ENCODE results near the gene BBS4. TPM values are rescaled to one million over a fixed set of nuclear protein-coding genes. Genes with fewer than 3 reads are reported as not detected.
A peak's percentile ranks its signal among the peaks of the same experiment; 100 is the strongest.
"Not testable (repeated sequence)": the region's sequence is repeated elsewhere in the genome, so short reads cannot be mapped to it uniquely, and the experiment has no call there.

The BBS4 gene, protein sequence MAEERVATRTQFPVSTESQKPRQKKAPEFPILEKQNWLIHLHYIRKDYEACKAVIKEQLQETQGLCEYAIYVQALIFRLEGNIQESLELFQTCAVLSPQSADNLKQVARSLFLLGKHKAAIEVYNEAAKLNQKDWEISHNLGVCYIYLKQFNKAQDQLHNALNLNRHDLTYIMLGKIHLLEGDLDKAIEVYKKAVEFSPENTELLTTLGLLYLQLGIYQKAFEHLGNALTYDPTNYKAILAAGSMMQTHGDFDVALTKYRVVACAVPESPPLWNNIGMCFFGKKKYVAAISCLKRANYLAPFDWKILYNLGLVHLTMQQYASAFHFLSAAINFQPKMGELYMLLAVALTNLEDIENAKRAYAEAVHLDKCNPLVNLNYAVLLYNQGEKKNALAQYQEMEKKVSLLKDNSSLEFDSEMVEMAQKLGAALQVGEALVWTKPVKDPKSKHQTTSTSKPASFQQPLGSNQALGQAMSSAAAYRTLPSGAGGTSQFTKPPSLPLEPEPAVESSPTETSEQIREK
- total RNA-seq (2014; rRNA removed; shearing (Covaris generic)): 18.8 and 19.3 TPM in 2 replicates

DNA sequence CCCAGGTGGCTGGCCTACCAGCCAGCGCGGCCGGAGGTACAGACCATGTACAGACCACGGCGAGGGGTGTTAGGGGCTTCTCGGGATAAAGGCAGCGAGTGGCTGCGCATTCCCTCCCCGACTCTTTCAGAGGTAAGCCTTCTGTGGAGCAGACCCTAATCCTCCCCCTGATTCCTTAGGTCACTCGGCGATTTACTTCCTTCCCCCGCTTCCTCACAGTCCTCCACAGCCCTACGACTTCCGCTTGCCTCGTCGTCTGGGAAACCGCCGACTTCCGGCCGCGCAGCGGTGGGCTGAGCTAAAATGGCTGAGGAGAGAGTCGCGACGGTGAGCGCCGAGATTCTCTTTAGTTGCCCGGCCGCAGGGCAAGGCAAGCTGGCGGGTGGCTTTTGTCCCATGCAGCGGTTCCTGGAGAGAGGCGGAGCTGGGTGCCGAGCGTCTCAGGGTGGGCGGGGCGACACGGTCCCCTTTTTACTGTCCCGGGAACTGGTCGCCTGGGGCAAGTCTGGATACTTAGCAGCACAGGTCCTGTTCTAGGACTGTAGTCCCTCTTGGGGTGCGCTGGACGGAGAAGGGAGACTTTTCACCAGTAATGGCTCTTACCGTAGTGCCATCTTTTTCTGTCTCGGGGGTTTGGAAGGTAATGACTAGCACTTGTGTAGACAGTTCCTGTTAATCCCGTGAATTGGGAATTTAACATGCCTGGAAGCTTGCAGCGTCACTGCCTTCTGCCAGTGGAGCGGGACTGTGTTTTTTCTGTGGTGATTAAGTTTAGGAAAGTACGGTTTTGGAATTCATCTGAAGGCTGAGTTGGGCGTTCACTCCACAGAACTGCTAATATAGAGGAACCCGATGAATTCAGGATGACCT is at the start of gene BBS4, which contains the start of gene HIGD2B:
Gene BBS4 (plus strand): TSS at position 283 of the 870 bp plus-strand sequence. CDS start 21 bp downstream, at position 304.
Gene HIGD2B (minus strand): TSS at position 258 of the 870 bp plus-strand sequence. CDS start 9,808 bp downstream, outside the sequence.
- peak; percentile 94 for DNase-seq (ENCODE audit: low read depth)

DNA sequence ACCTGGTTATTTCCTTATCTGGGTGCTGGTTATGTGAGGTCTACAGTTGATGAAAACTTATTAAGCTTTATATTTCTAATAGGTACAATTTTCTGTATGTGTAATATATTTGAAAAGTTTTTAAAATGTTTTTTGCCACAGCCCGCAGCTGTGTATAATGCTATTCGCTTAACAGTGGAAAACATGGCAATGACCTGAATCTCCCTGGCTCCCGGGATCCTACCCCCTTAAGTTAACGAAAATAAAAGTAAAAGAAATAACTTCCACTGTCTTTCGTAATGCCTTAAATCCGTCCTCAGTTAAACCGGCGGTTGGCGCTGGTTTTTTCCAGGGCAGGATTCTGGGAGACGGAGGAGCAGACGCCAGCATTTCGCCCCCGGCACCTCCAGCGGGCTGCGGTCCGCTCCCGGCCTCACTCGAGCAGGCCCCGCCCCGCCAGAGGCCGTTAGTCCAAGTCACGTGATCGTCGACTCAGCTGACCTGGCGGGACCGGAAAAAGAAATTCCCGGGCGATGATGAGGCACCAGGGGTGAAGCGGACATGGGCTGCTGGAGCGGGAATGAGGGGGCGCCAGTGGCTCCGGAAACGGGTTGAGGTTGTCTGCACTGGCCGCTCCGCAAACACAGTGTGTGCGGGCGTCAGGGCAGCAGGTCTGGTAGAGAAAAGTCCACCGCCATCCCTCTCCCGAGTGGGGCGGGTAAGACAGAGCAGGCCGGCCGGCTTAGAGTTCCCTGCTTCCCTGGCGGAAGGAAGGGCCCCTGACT is 49.3 kb upstream of the BBS4 start:
- DNase-seq (ENCODE audit: low read depth): peak; percentile 84

DNA sequence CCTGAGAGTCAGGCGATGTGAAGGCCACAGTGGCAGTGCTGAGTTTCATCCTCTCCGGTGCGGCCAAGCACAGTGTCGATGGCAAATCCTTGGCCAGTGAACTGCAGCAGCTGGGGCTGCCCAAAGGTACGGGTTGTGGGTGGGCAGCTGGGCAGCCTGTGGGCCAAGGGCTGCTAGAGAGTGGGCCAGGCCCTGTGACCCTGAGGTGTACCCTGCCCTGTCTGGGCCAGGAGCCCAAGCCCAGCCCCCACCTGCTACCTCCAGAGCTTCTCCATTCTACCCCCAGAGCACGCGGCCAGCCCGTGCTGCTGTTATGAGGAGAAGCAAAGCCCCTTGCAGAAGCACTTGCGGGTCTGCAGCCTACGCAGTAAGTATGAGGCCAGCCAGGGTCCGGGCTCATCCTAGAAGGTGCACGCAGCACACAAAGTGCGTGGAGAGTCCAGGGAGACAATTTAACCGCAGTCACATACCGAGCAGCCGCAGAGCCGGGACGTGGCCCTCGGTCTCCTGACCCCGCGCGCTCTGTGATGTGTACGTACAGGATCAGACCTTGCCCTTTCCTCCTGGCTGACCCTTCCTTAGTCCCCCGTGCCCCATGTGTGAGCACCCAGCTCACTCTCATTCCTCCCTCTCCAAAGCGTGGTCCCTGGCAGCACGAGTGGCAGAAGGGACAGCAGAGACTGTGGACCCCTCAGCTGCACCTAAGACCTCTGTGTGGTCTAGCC is 46.1 kb upstream of the BBS4 start:
- not testable (repeated sequence) for DNase-seq (ENCODE audit: low read depth)

DNA sequence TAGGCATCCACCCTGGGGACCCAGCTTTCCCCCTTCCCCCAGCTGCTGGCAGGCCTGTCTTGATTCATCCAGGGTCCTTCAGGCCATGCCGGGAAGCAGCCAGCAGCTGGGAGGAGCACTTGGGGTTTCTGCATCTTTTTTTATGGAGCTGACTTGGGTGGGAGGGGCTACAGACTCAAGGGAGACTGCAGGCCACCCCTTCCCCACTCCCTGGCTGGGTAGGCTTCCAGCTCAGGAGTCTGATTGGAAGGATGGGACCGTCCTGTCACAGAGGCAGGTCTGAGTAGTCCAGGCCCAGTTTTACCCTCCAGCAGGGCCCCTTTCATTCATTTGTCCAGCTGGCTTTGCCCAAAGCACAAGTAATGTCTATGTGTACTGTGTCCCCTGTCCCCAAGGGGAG is 43.7 kb upstream of the BBS4 start:
- DNase-seq (ENCODE audit: low read depth): not testable (repeated sequence)

DNA sequence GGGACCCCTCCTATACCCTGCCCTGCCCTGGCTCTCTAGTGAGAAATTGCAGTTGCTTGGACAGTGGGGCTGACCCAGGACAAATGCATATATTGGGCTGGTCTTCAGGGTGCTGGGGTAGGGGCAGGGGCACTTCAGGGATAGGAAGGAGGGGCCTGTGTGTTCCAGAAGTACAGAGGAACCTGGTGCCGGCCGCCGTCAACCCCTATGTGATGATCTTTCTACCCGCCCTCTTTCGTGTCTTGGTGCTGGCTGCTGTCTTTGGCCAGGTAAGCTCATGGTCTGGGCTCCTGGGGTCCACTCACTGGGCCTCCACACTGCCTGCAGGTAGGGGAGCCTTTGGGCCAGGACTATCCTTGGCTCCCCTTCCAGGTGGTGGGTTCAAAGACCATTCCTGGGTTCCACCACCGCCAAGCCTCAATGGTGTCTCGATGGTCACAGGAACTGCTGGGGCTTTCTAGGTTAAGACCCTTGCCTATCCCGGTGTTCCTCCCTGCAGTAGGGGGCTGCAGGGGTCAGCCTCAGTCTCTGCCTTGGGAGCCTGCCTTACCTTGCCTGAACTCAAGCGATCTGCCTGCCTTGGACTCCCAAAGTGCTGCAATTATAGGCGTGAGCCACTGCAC is 37.3 kb upstream of the BBS4 start:
- not testable (repeated sequence) for DNase-seq (ENCODE audit: low read depth)

DNA sequence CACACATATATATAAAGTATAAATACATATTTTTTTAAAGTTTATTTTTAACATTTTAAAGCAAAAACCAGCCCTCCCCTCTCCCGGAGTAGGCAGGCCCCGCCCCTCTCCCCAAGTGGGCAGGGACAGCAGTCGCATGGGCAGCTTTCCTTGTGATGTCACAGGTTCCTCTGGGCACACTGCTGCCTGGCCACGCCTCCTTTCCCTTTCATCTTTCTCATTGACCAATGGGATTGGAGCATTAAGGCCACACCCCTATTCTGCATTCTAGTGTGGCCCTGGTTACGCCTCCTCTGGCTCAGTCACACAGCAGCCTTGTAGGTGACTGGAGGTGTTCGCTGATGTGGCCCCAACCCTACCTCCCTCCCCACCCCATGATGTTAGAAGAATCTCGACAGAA is 31.6 kb upstream of the BBS4 start, which contains the start of gene GOLGA6B:
Gene GOLGA6B (plus strand): TSS at position 301 of the 400 bp plus-strand sequence. CDS start 41 bp downstream, at position 342.
- not testable (repeated sequence) for DNase-seq (ENCODE audit: low read depth)

DNA sequence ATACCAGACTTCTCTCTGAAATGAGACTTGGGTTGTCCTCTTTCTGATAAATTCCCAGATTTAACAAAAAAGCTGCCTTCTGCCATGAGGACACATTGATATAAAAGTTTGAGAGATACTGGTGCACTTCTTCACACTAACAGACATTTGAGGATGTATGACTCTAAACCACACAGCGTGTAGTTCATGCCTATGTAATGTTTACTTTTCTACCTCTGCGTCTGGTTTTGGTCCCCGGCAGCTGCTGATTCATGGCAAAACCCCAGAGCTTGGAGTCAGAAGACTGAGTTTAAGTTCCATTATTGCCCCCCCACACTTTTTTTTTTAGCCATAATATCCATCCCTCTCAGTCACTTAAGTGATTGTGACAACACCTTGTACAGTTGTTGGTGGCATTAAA is 30.0 kb upstream of the BBS4 start:
- DNase-seq (ENCODE audit: low read depth): not testable (repeated sequence)

DNA sequence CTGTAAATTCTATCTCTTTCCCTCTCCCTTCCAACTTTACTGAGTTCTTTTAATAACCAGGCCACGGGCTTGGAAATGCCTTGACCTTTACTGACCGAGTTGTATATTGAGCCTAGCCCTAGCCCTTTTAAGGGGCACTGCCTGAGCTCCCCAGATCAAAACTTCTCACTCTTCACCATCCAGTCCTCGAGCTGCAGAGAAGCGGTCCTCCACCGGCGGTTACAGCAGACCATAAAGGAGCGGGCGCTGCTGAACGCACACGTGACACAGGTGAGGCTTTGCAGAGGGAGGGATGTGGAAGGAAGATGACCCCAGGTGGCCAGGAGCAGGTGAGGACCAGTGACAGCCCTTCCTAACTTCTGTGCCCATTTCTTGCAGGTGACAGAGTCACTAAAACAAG is 24.9 kb upstream of the BBS4 start:
- DNase-seq (ENCODE audit: low read depth): not testable (repeated sequence)

DNA sequence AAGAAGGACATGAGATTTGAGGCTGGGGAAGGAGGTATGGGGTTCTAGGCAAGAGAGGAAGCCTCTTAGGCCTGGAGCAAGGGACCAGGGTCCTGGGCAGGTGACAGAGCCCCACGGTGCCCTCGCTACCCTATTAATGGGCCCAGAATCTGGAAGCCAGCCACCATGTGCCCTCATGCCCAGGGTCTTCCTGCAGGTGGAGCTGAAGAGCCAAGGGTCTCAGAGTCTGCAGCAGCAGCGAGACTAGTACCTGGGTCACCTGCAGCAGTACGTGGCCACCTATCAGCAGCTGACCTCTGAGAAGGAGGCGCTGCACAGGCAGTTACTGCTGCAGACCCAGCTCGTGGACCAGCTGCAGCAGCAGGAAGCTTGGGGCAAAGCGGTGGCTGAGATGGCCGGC is 22.1 kb upstream of the BBS4 start:
- DNase-seq (ENCODE audit: low read depth): not testable (repeated sequence)

DNA sequence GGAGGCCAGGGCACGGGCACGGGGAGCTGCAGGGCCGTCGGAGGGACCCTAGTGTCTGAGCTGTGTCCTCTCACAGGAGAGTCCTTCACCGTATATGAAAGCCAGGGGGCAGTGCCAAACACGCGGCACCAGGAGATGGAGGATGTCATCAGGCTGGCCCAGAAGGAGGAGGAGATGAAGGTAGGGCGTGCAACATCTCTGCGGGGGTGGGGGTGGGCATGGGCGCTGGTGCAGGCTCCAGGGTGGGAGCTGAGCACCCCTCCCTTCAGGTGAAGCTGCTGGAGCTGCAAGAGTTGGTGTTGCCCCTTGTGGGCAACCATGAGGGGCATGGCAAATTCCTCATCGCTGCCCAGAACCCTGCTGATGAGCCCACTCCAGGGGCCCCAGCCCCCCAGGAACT is 20.3 kb upstream of the BBS4 start:
- not testable (repeated sequence) for DNase-seq (ENCODE audit: low read depth)

DNA sequence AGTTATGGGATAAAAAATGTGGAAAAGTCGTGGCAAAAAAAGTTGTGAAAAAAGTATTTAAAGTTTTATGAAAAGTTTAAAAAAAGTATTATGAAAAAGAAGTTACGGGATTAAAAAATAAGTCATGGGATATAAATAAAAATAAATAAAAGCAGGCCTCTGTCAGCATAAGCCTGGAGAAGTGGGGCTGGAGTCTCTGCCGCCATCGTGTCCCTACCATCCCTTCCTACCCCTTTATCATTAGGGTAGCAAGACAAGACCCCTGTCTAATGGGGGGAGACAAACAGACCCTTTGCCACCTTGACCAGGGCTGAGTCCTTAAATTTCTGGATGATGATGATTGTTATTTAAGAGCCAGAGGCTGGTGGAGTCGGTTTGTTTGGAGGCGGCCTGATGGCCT is 16.2 kb upstream of the BBS4 start:
- DNase-seq (ENCODE audit: low read depth): not testable (repeated sequence)

DNA sequence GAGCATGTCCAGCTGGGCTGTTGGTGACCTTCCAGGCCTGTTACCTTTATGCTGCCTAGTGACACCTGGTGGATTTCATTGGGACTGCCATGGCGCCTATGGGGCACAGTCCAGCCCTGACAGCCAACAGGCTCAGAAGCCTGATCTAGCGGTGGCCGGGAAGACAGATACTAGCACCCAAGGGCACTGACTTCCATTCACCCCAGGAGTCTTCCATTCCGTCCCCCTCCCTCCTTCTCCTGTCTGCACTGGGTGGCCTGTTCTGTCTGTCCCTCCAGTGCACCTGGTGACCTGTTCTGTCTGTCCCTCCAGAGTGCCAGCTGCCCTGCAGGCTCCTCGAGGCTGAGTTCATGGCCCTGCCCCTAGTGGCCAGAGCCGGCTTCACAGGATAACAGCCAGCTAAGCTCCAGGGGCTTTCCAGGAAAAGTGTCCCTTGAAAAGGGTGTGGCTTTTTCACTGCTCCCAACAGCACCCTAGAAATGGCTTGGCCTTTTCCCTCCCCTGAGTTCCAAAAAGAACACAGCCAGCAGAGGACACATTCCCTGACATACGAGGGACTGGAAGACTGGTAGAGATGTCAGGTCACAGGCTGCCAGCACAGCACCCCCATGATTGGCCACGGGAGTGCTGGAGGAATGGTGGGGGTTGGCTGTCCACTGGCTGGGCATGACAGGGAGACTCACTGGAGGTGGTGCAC is 15.2 kb upstream of the BBS4 start:
- peak; percentile 80 for DNase-seq (ENCODE audit: low read depth)

DNA sequence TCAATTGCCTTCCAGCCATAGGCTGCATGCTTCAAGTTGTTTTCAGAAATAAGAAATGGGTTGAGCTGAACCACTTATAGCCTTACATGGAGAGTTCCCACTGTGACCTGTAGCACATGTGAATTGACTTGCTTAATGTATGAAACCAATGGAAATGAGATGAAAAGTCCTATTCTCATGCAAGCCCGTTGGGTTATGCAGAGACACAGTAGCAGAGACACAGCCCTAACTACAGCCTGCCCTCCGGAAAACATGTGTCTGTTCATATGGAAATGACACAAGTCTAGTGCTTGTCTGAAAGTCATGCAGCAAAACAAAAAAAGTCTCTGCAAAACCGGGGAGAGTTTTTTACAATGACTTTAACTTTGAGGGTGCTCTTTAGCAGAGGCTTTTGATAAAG is 14.5 kb upstream of the BBS4 start:
- DNase-seq (ENCODE audit: low read depth): no peak

DNA sequence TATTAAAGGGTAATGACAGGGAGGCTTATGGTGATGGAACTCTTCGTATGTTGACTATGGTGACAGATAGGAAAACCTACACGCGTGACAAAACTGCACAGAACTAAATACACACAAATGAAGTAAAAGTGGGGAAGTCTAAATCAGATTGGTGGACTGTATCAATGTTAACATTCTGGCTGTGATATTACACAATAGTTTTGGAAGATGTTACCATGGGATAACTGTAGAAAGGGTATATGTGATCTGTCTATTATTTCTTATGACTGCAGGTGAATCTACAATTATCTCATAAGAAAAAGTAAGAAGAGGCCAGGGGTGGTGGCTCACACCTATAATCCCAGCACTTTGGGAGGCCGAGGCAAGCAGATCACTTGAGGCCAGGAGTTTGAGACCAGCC is 9.2 kb upstream of the BBS4 start:
- DNase-seq (ENCODE audit: low read depth): no peak

DNA sequence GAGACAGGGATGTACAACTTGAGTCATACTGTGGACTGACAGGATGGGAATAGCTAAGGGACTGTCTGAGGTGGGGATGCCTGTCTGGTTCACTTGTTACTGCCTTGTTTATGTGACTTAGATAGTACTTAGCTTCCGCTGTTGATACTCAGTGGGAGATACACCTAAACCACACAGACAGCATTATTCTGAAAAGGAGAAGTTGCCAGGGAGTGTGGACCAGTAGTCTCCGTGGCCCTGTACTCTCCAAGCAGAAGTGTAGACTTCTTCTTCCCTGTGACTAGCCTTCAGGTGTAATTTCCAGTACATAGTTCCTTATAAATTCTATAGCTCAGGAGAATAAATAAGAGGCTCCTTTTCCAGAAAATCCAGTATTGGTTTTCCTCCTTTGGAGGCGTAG is 5.1 kb upstream of the BBS4 start:
- DNase-seq (ENCODE audit: low read depth): no peak

DNA sequence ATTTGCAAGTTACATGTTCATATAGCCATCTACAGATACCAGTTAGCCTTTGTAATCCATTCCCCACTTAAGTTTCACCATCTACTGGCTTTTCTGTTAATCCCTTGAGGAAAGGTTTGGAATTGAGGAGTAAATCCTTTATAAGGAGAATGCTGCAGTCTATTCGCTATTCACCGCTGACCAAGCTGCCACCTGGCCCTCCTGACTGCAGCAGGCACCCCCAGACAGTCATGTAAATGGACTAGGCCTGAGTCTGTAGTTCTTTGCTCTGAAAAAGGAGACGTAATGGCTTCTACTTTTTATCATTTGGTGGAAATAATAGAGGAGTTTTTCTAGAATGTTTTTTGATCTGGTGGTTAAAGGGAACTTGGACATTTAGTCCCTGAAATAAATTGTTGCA is 3.2 kb upstream of the BBS4 start:
- no peak for DNase-seq (ENCODE audit: low read depth)

DNA sequence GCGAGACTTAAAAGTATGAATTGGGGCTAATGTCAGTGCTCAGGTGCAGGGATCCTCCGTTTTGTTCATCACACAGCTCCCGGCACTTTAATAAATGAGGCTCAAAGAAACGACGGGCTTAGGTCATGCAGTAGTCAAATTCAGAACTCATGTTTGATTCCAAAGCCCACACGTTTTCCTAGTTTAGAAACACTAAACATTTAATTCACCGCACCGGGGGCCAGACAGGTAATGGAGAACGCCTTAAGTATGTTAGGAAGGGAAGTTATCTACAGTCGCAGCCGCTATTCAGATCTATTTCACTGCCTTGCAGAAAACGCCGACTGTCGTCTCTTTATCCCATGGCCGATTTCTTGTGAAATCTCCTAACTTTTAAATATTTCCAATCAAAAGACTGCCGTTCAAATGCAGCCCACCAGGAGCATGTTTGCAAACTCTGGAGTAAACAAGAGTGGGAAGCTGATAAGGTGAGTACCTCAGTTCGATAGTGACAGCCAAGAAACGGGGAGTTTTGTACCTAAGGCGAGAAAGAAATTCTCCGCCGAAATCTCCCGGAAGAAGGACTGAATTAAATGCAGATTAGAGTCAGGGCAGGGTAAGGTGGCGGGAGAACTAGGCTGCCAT is 594 bp upstream of the BBS4 start:
- DNase-seq (ENCODE audit: low read depth): no peak

DNA sequence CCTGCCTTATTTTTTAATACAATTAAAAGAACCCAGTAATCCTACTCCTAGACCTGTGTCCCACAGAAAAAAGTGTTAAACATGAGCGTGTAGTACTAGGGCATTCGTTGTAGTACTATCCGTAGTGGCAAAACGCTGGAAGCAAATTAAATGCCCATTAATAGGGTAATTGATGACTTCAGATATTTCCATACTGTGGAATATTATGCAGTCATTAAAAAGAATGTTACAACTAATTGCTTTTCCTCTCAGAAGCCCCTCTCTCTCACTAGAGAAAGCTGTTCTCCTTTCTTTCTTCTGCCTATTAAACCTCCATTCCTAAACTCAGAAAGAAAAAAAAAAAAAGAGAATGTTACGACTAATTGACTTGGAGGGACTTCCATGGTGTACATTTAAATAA is 2.7 kb downstream of the BBS4 start:
- DNase-seq (ENCODE audit: low read depth): no peak

DNA sequence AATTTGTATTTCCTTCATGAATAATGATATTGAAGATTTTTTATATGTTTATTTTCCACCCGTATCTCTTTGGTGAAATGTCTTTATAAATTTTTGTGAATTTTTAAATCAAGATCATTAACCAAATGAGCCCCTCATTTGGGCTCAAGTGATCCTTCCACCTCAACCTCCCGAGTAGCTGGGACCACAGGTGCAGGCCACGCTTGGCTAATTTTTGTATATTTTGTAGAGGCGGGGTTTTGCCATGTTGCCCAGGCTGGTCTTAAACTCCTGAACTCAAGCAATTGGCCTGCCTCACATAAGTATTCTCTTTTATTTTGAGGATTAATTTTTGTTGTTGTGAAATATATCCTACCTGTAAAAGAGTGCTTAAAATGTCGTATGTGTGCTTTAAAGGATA is 4.9 kb downstream of the BBS4 start:
- no peak for DNase-seq (ENCODE audit: low read depth)
